GM12878 (cell line): ENCODE data around the gene MAB21L3. TPM values are rescaled to one million over a fixed set of nuclear protein-coding genes. Genes with fewer than 3 reads are reported as not detected.
A peak's percentile ranks its signal among the peaks of the same experiment; 100 is the strongest.

Experiments used
- ATF7 ChIP-seq: fragments of 450-650 bp; IDR thresholded peaks from 2 replicates; pipeline ENCODE4 v1.6.1; 2016; ENCODE audit warnings: low read depth, mild to moderate bottlenecking
- CBFB ChIP-seq: IDR thresholded peaks from 2 replicates; pipeline ENCODE4 v1.6.1; 2016; ENCODE audit warnings: antibody characterized with exemption, low read depth
- CBX3 ChIP-seq: fragments of 200-600 bp; sonication (generic); IDR thresholded peaks from 2 replicates; pipeline ENCODE4 v1.6.1; 2016; ENCODE audit warnings: low read depth, borderline replicate concordance
- CREB1 ChIP-seq: IDR thresholded peaks from 2 replicates; pipeline ENCODE4 v1.6.1; 2012; ENCODE audit warnings: low read depth, mild to moderate bottlenecking, inconsistent platforms
- GABPA ChIP-seq: IDR thresholded peaks from 2 replicates; pipeline ENCODE4 v1.6.1; 2014; ENCODE audit warnings: antibody characterized with exemption, low read depth, mild to moderate bottlenecking, inconsistent platforms
- LARP7 ChIP-seq: fragments of 450-650 bp; IDR thresholded peaks from 2 replicates; pipeline ENCODE4 v1.6.1; 2017; ENCODE audit warnings: mild to moderate bottlenecking
- NR2C1 ChIP-seq: fragments of 450-650 bp; IDR thresholded peaks from 2 replicates; pipeline ENCODE4 v1.6.1; 2017; ENCODE audit warnings: antibody characterized with exemption, mild to moderate bottlenecking, moderate library complexity
- PAX5 ChIP-seq: IDR thresholded peaks from 2 replicates; pipeline ENCODE4 v1.6.1; 2011; ENCODE audit warnings: low read depth, low read length, borderline replicate concordance
- RBBP5 ChIP-seq: fragments of 200-600 bp; sonication (generic); conservative IDR thresholded peaks from 2 replicates; pipeline ENCODE4 v1.6.1; 2016
- SMARCA5 ChIP-seq: fragments of 450-650 bp; IDR thresholded peaks from 2 replicates; pipeline ENCODE4 v1.6.1; 2017; ENCODE audit warnings: mild to moderate bottlenecking
- STAT1 ChIP-seq: fragments of 450-650 bp; conservative IDR thresholded peaks from 2 replicates; pipeline ENCODE4 v1.6.1; 2014; ENCODE audit warnings: antibody characterized with exemption, mild to moderate bottlenecking
- TCF12 ChIP-seq: IDR thresholded peaks from 2 replicates; pipeline ENCODE4 v1.6.1; 2011; ENCODE audit warnings: low read depth, mild to moderate bottlenecking, low read length
- ZNF207 ChIP-seq: fragments of 450-650 bp; IDR thresholded peaks from 2 replicates; pipeline ENCODE4 v1.6.1; 2014; ENCODE audit warnings: antibody characterized with exemption, mild to moderate bottlenecking, borderline replicate concordance
- ZNF24 ChIP-seq: fragments of 450-650 bp; IDR thresholded peaks from 2 replicates; pipeline ENCODE4 v1.6.1; 2017; ENCODE audit warnings: antibody characterized with exemption, mild to moderate bottlenecking
- ZNF622 ChIP-seq: fragments of 450-650 bp; IDR thresholded peaks from 2 replicates; pipeline ENCODE4 v1.6.1; 2017; ENCODE audit warnings: mild to moderate bottlenecking, inconsistent platforms
- polyA plus RNA-seq, 11 experiments: library from polyadenylated mRNA; depleted of rRNA in 4 of 11; unstranded in 6 of 11; stranded (reverse) in 5 of 11; fragments of >200 nt; fragmentation: Nextera tagmentation in 4 of 11; fragmentation: Illumina TruSeq in 1 of 11; extraction: Ambion mirVana in 4 of 11; extraction: Trizol in 1 of 11; gene quantifications; 1 replicate in 1 of 11; 2 replicates in 10 of 11; pipeline versions ENCODE4 v1.2.1 to v1.2.3, GENCODE V29; 2011 to 2016; ENCODE audit warnings: inconsistent platforms in 2 of 11, missing spikeins in 2 of 11, low read depth in 1 of 11
- total RNA-seq, 4 experiments: library from RNA; depleted of rRNA in 3 of 4; stranded (reverse); fragments of >200 nt in 3 of 4; fragmentation: Illumina TruSeq in 1 of 4; extraction: Trizol in 1 of 4; gene quantifications; 2 replicates each; pipeline versions ENCODE4 v1.2.1 to v1.2.3, GENCODE V29; 2013 to 2021
- TF ChIP-seq, protein P1 (sequence below): fragments of 450-650 bp; IDR thresholded peaks from 2 replicates; pipeline ENCODE4 v1.6.1; 2018; ENCODE audit warnings: mild to moderate bottlenecking, low read depth, moderate library complexity; ENCODE audit not compliant: partially characterized antibody
- TF ChIP-seq, protein P2 (sequence below), 3 experiments: IDR thresholded peaks in 2 of 3; conservative IDR thresholded peaks in 1 of 3; 2 replicates each; pipeline ENCODE4 v1.5.1; 2011; ENCODE audit warnings: low read depth in 3 of 3, low read length in 3 of 3, mild to moderate bottlenecking in 3 of 3, control low read depth in 2 of 3, moderate library complexity in 2 of 3, inconsistent platforms in 1 of 3, mixed read lengths in 1 of 3; ENCODE audit not compliant: control insufficient read depth in 2 of 3, insufficient read depth in 1 of 3; ENCODE audit errors: extremely low read depth in 1 of 3
- TF ChIP-seq, protein P3 (sequence below): fragments of 450-650 bp; IDR thresholded peaks from 2 replicates; pipeline ENCODE4 v1.6.1; 2014; ENCODE audit warnings: mild to moderate bottlenecking
- TF ChIP-seq, protein P4 (sequence below): fragments of 450-650 bp; IDR thresholded peaks from 2 replicates; pipeline ENCODE4 v1.6.1; 2017; ENCODE audit warnings: low read depth, mild to moderate bottlenecking, moderate library complexity
- TF ChIP-seq, protein P5 (sequence below): IDR thresholded peaks from 2 replicates; pipeline ENCODE4 v1.6.1; 2011; ENCODE audit warnings: borderline replicate concordance, low read depth, mild to moderate bottlenecking, moderate library complexity, mixed read lengths, low read length; ENCODE audit not compliant: insufficient read depth; ENCODE audit errors: extremely low read length
- TF ChIP-seq, protein P6 (sequence below): IDR thresholded peaks from 2 replicates; pipeline ENCODE4 v1.6.1; 2012; ENCODE audit warnings: low read depth, low read length, improper control_type of control experiment

MAB21L3 gene
- total and polyA plus RNA-seq, 10 of the 15 experiments (the other 5 are each of a cell fraction or from before 2014, with no cell fraction given), result 0.18 to 18.6 (median 1.3) TPM

DNA sequence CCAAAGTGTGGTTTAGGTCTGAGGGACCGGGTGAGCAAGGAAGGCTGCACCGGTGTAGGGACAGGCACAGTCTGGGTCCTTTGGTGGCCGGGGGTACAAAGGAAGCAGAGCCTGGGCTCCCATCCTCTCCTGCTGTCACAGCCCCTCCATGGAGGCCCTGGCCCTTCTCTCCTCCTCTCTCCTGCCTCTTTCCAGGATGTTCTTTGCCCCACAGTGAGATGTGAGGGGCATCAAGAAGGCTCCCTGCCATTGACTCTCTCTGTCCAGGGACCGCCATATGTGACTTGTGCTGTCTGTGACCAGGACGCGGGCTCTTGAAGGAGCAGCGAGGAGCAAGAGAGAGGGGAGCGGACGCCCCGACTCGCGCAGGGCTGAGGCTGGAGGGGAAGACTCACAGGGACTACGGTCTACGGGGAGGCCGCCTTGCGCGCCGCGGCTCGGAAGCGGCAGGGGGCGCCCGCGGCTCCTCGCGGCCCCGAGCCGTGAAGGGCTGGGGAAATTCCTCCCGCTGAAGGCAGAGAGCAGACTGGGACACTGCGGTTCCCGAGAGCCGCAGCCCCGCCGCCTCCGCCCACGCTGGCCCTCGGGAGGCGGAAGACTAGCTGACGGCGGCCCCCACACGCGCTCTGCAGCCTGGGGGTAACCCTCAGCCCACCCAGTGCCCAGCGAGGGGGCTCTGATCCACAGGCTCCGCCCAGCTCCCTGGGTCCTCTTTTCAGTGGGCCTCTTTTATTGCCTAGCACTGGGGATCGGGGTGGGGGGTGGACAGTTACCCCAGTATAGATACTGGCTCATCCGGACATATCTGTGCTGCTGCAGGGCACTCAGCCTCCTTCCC, 40.8 kb downstream of the MAB21L3 start (continued):
- TF ChIP-seq, protein P1, sequence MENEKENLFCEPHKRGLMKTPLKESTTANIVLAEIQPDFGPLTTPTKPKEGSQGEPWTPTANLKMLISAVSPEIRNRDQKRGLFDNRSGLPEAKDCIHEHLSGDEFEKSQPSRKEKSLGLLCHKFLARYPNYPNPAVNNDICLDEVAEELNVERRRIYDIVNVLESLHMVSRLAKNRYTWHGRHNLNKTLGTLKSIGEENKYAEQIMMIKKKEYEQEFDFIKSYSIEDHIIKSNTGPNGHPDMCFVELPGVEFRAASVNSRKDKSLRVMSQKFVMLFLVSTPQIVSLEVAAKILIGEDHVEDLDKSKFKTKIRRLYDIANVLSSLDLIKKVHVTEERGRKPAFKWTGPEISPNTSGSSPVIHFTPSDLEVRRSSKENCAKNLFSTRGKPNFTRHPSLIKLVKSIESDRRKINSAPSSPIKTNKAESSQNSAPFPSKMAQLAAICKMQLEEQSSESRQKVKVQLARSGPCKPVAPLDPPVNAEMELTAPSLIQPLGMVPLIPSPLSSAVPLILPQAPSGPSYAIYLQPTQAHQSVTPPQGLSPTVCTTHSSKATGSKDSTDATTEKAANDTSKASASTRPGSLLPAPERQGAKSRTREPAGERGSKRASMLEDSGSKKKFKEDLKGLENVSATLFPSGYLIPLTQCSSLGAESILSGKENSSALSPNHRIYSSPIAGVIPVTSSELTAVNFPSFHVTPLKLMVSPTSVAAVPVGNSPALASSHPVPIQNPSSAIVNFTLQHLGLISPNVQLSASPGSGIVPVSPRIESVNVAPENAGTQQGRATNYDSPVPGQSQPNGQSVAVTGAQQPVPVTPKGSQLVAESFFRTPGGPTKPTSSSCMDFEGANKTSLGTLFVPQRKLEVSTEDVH, result no peak
- TF ChIP-seq PAX5, result no peak
- TF ChIP-seq, protein P2, sequence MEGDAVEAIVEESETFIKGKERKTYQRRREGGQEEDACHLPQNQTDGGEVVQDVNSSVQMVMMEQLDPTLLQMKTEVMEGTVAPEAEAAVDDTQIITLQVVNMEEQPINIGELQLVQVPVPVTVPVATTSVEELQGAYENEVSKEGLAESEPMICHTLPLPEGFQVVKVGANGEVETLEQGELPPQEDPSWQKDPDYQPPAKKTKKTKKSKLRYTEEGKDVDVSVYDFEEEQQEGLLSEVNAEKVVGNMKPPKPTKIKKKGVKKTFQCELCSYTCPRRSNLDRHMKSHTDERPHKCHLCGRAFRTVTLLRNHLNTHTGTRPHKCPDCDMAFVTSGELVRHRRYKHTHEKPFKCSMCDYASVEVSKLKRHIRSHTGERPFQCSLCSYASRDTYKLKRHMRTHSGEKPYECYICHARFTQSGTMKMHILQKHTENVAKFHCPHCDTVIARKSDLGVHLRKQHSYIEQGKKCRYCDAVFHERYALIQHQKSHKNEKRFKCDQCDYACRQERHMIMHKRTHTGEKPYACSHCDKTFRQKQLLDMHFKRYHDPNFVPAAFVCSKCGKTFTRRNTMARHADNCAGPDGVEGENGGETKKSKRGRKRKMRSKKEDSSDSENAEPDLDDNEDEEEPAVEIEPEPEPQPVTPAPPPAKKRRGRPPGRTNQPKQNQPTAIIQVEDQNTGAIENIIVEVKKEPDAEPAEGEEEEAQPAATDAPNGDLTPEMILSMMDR (IDR thresholded peaks at IDR 0.05 in 2 of 3, conservative IDR thresholded peaks at IDR 0.05 in 1 of 3; ENCODE audit: control insufficient read depth in 2 of 3, extremely low read depth in 1 of 3, insufficient read depth in 1 of 3, low read depth in 3 of 3, low read length in 3 of 3), result peak; percentile 80 to 95 (median 83); a peak in 4 of 6 replicates
- no peak for TF ChIP-seq CBX3
- TF ChIP-seq, protein P3, sequence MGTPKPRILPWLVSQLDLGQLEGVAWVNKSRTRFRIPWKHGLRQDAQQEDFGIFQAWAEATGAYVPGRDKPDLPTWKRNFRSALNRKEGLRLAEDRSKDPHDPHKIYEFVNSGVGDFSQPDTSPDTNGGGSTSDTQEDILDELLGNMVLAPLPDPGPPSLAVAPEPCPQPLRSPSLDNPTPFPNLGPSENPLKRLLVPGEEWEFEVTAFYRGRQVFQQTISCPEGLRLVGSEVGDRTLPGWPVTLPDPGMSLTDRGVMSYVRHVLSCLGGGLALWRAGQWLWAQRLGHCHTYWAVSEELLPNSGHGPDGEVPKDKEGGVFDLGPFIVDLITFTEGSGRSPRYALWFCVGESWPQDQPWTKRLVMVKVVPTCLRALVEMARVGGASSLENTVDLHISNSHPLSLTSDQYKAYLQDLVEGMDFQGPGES, result no peak
- TF ChIP-seq RBBP5, result no peak
- TF ChIP-seq SMARCA5, result peak; percentile 66; the same call in 1 of the 2 replicates
- no peak for TF ChIP-seq CREB1
- TF ChIP-seq, protein P4, sequence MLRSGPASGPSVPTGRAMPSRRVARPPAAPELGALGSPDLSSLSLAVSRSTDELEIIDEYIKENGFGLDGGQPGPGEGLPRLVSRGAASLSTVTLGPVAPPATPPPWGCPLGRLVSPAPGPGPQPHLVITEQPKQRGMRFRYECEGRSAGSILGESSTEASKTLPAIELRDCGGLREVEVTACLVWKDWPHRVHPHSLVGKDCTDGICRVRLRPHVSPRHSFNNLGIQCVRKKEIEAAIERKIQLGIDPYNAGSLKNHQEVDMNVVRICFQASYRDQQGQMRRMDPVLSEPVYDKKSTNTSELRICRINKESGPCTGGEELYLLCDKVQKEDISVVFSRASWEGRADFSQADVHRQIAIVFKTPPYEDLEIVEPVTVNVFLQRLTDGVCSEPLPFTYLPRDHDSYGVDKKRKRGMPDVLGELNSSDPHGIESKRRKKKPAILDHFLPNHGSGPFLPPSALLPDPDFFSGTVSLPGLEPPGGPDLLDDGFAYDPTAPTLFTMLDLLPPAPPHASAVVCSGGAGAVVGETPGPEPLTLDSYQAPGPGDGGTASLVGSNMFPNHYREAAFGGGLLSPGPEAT, result peak; percentile 49; the same call in 1 of the 2 replicates
- TF ChIP-seq ZNF24, result peak; percentile 58; the same call in 1 of the 2 replicates
- peak; percentile 73 for TF ChIP-seq LARP7
- TF ChIP-seq STAT1, result peak; percentile 51; the same call in 1 of the 2 replicates
- no peak for TF ChIP-seq ZNF207
- TF ChIP-seq ZNF622, result no peak
- no peak for TF ChIP-seq ATF7
- 0 out of 2 replicates have a peak, but pooled peaks have one; percentile 52 for TF ChIP-seq CBFB
- no peak for TF ChIP-seq GABPA
- TF ChIP-seq TCF12, result peak; percentile 30; the same call in 1 of the 2 replicates
- TF ChIP-seq, protein P5, sequence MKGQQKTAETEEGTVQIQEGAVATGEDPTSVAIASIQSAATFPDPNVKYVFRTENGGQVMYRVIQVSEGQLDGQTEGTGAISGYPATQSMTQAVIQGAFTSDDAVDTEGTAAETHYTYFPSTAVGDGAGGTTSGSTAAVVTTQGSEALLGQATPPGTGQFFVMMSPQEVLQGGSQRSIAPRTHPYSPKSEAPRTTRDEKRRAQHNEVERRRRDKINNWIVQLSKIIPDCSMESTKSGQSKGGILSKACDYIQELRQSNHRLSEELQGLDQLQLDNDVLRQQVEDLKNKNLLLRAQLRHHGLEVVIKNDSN, result no peak
- TF ChIP-seq, protein P6, sequence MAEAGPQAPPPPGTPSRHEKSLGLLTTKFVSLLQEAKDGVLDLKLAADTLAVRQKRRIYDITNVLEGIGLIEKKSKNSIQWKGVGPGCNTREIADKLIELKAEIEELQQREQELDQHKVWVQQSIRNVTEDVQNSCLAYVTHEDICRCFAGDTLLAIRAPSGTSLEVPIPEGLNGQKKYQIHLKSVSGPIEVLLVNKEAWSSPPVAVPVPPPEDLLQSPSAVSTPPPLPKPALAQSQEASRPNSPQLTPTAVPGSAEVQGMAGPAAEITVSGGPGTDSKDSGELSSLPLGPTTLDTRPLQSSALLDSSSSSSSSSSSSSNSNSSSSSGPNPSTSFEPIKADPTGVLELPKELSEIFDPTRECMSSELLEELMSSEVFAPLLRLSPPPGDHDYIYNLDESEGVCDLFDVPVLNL, result no peak
- no peak for TF ChIP-seq NR2C1
